Transverse colon (tissue), 3 donors: ENCODE results near the gene SMIM14.

ENCODE experiments used
- POLR2A ChIP-seq: fragments of 450-650 bp; IDR thresholded peaks from one replicate; pipeline ENCODE4 v1.6.1; 2016; ENCODE audit warnings: antibody characterized with exemption, mild to moderate bottlenecking, moderate library complexity
- TF ChIP-seq, protein P1 (sequence below), 5 experiments: fragments of 200-600 bp in 3 of 5; fragments of 450-650 bp in 2 of 5; sonication (generic) in 3 of 5; IDR thresholded peaks; 1 replicate in 2 of 5; 2 replicates in 3 of 5; pipeline ENCODE4 v1.5.1; 2016 to 2017; ENCODE audit warnings: antibody characterized with exemption in 5 of 5, inconsistent platforms in 3 of 5, mild to moderate bottlenecking in 2 of 5, moderate library complexity in 1 of 5

DNA sequence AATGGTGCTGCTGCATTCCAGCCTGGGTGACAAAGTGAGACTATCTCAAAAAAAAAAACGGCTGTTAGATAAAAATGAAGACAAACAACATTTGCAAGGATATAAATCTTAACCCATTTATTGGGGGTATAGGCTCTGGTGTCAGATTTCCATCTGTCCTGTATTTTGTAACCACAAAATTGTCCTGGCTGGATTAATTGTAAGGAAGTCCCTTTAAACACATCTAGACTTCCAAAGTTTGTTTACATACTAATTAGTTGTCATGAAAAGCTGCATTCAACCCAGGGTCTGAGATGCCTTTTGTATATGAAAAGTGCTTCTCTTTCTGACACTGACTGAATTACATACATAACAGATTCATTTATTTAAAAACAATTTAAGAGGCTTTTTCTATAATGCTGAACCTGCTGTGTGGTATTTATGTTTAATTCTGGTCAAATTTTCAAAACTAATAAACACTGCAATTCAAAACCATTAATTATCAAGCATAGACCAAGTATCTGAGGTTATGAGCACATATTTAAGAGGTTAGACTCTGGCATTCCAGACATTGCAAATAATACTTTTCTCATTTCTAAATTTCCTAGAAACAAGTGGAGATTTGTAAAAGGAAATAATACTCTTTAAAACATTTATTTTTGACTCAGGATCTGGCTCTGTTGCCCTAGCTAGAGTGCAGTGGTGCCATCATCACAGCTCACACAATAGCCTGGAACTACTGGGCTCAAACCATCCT, 93.9 kb downstream of the SMIM14 start:
- TF ChIP-seq POLR2A: no peak
- TF ChIP-seq, protein P1, sequence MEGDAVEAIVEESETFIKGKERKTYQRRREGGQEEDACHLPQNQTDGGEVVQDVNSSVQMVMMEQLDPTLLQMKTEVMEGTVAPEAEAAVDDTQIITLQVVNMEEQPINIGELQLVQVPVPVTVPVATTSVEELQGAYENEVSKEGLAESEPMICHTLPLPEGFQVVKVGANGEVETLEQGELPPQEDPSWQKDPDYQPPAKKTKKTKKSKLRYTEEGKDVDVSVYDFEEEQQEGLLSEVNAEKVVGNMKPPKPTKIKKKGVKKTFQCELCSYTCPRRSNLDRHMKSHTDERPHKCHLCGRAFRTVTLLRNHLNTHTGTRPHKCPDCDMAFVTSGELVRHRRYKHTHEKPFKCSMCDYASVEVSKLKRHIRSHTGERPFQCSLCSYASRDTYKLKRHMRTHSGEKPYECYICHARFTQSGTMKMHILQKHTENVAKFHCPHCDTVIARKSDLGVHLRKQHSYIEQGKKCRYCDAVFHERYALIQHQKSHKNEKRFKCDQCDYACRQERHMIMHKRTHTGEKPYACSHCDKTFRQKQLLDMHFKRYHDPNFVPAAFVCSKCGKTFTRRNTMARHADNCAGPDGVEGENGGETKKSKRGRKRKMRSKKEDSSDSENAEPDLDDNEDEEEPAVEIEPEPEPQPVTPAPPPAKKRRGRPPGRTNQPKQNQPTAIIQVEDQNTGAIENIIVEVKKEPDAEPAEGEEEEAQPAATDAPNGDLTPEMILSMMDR (IDR thresholded peaks at IDR 0.05): no peak
